ENCODE results near the gene MEGF11. TPM values are rescaled to one million over a fixed set of nuclear protein-coding genes. Genes with fewer than 3 reads are reported as not detected.
"Not testable (repeated sequence)": the region's sequence is repeated elsewhere in the genome, so short reads cannot be mapped to it uniquely, and the experiment has no call there.

MEGF11 gene
- total RNA-seq, 1 experiment from 2014 or later: 2.3 TPM

DNA sequence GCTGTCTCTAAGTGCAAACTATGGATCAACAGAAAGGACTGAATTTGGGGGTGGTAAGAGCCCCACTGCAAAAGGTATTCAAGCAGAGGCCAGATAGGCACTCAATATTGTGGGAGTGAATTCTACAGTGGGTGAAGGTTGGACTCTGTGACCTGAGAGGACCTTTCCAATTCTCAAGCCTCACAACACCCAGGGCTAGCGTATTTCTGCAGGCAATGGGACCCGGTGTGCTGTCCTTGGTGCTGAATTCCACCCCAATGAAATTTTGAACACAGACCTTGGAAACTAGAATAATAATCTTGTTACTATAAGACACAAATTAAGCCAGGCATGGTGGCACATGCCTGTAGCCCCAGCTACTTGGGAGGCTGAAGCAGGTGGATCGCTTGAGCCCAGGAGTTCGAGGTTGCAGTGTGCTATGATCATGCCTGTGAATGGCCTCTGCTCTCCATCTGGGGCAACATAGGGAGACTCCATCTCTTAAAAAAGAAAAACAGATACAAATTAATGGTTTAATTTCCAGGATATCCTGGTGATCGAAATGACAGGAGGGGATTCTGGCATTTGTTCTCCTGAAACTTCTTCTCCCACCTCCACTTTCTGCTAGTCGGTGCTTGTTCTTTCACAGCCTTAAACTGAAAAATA lies 248.8 kb downstream of the MEGF11 start:
- RAD21 ChIA-PET (ENCODE audit: low non-redundant PET in 1 of 2, low total read pairs in 2 of 2, uncharacterized antibody in 2 of 2, unreplicated experiment in 2 of 2): no interaction called here
- no peak overlapping the region for H3K27ac ChIP-seq (ENCODE audit: low read depth, low read length)
- ATAC-seq: no peak
- H3K4me1 ChIP-seq (ENCODE audit: control insufficient read depth in 1 of 2, insufficient read depth in 2 of 2, low read length in 2 of 2): peaks cover 0 to 20% of the 10 kb centered on the region in 2 experiments; a peak in 2 of 4 replicates
- no peaks in the 10 kb centered on the region for H3K9me3 ChIP-seq (ENCODE audit: control insufficient read depth in 1 of 2, insufficient read depth in 1 of 2, low read depth in 1 of 2, low read length in 2 of 2)
- no TSS peak for BruUV-seq (replicated peaks)
- no peaks in the 10 kb centered on the region for H4K20me1 ChIP-seq (ENCODE audit: insufficient read depth)
- H3K9ac ChIP-seq (ENCODE audit: low read length): no peak overlapping the region
- no peak overlapping the region for H3K4me3 ChIP-seq (replicated peaks in 1 of 2; ENCODE audit: low read depth in 1 of 2, low read length in 2 of 2)
- H3K27me3 ChIP-seq (ENCODE audit: insufficient read depth, low read length): peaks cover 14% of the 10 kb centered on the region
- intact Hi-C loops (cut with micrococcal nuclease): loop anchor here (5.0 kb wide), 3 partner anchors 47 to 188 kb away; no protein-coding TSS in a partner anchor
- no peaks in the 10 kb centered on the region for H3K36me3 ChIP-seq (ENCODE audit: control insufficient read depth in 1 of 2, insufficient read depth in 2 of 2, low read length in 2 of 2)
- TF ChIP-seq, protein P1, sequence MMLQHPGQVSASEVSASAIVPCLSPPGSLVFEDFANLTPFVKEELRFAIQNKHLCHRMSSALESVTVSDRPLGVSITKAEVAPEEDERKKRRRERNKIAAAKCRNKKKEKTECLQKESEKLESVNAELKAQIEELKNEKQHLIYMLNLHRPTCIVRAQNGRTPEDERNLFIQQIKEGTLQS (IDR thresholded peaks at IDR 0.05): no peak
- TF ChIP-seq, protein P2, sequence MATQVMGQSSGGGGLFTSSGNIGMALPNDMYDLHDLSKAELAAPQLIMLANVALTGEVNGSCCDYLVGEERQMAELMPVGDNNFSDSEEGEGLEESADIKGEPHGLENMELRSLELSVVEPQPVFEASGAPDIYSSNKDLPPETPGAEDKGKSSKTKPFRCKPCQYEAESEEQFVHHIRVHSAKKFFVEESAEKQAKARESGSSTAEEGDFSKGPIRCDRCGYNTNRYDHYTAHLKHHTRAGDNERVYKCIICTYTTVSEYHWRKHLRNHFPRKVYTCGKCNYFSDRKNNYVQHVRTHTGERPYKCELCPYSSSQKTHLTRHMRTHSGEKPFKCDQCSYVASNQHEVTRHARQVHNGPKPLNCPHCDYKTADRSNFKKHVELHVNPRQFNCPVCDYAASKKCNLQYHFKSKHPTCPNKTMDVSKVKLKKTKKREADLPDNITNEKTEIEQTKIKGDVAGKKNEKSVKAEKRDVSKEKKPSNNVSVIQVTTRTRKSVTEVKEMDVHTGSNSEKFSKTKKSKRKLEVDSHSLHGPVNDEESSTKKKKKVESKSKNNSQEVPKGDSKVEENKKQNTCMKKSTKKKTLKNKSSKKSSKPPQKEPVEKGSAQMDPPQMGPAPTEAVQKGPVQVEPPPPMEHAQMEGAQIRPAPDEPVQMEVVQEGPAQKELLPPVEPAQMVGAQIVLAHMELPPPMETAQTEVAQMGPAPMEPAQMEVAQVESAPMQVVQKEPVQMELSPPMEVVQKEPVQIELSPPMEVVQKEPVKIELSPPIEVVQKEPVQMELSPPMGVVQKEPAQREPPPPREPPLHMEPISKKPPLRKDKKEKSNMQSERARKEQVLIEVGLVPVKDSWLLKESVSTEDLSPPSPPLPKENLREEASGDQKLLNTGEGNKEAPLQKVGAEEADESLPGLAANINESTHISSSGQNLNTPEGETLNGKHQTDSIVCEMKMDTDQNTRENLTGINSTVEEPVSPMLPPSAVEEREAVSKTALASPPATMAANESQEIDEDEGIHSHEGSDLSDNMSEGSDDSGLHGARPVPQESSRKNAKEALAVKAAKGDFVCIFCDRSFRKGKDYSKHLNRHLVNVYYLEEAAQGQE (IDR thresholded peaks at IDR 0.05; ENCODE audit: low read depth): peak; percentile 96
- no peak for TF ChIP-seq POLR2A (IDR thresholded peaks at IDR 0.05; ENCODE audit: borderline replicate concordance, extremely low read depth, insufficient read depth, insufficient read length)
- TF ChIP-seq, protein P3, sequence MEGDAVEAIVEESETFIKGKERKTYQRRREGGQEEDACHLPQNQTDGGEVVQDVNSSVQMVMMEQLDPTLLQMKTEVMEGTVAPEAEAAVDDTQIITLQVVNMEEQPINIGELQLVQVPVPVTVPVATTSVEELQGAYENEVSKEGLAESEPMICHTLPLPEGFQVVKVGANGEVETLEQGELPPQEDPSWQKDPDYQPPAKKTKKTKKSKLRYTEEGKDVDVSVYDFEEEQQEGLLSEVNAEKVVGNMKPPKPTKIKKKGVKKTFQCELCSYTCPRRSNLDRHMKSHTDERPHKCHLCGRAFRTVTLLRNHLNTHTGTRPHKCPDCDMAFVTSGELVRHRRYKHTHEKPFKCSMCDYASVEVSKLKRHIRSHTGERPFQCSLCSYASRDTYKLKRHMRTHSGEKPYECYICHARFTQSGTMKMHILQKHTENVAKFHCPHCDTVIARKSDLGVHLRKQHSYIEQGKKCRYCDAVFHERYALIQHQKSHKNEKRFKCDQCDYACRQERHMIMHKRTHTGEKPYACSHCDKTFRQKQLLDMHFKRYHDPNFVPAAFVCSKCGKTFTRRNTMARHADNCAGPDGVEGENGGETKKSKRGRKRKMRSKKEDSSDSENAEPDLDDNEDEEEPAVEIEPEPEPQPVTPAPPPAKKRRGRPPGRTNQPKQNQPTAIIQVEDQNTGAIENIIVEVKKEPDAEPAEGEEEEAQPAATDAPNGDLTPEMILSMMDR (IDR thresholded peaks at IDR 0.05 in 2 of 3, conservative IDR thresholded peaks at IDR 0.05 in 1 of 3; ENCODE audit: borderline replicate concordance in 1 of 3, insufficient read depth in 1 of 3, low read depth in 2 of 3, low read length in 2 of 3): no peak
- H3K9me2 ChIP-seq (ENCODE audit: insufficient read depth): no peaks in the 10 kb centered on the region
- H3K79me2 ChIP-seq (ENCODE audit: insufficient read depth, low read length): no peaks in the 10 kb centered on the region
- POLR2A ChIA-PET: no interaction called here
- H3K4me2 ChIP-seq (ENCODE audit: low read length): no peak overlapping the region
- DNase-seq (ENCODE audit: low read depth, low spot score): no peak
- CTCF ChIA-PET: no interaction called here
- no peak overlapping the region for H2AFZ ChIP-seq (ENCODE audit: low read depth, low read length, poor library complexity, severe bottlenecking)

DNA sequence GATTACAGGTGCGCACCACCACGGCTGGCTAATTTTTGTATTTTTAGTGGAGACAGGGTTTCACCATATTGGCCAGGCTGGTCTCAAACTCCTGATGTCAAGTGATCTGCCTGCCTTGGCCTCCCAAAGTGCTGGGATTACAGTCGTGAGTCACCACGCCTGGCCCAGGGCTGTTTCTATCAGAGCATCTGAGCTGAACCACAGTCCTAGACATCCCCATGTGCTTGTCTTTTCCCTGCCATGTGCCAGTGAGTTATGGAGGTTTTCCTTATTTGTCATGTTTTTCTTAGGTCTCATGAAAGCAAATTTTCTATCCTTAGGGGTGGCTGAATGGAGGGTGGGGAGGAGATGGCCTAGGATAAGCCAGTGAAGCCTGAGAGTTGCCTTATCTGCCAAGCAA lies 250.4 kb downstream of the MEGF11 start:
- ATAC-seq; H3K79me2 ChIP-seq (ENCODE audit: insufficient read depth, low read length); H3K9me2 ChIP-seq (ENCODE audit: insufficient read depth); H3K4me1 ChIP-seq (ENCODE audit: control insufficient read depth in 1 of 2, insufficient read depth in 2 of 2, low read length in 2 of 2); H3K4me3 ChIP-seq (replicated peaks in 1 of 2; ENCODE audit: low read depth in 1 of 2, low read length in 2 of 2); H4K20me1 ChIP-seq (ENCODE audit: insufficient read depth); H3K36me3 ChIP-seq (ENCODE audit: control insufficient read depth in 1 of 2, insufficient read depth in 2 of 2, low read length in 2 of 2); DNase-seq (ENCODE audit: low read depth, low spot score); H3K9ac ChIP-seq (ENCODE audit: low read length); CTCF ChIA-PET; H3K27ac ChIP-seq (ENCODE audit: low read depth, low read length); H3K4me2 ChIP-seq (ENCODE audit: low read length); BruUV-seq (replicated peaks); RAD21 ChIA-PET (ENCODE audit: low non-redundant PET in 1 of 2, low total read pairs in 2 of 2, uncharacterized antibody in 2 of 2, unreplicated experiment in 2 of 2); POLR2A ChIA-PET; H3K9me3 ChIP-seq (ENCODE audit: control insufficient read depth in 1 of 2, insufficient read depth in 1 of 2, low read depth in 1 of 2, low read length in 2 of 2); H2AFZ ChIP-seq (ENCODE audit: low read depth, low read length, poor library complexity, severe bottlenecking): not testable (repeated sequence)
- peaks cover 19% of the 10 kb centered on the region for H3K27me3 ChIP-seq (ENCODE audit: insufficient read depth, low read length)
- intact Hi-C loops (cut with micrococcal nuclease): loop anchor here (5.0 kb wide), 1 partner anchor 46 kb away; no protein-coding TSS in a partner anchor
